HG03520 (cell line): Measurements from ENCODE around the gene LAPTM5.
"Not testable (repeated sequence)": the region's sequence is repeated elsewhere in the genome, so short reads cannot be mapped to it uniquely, and the experiment has no call there.

Source experiments
- ATAC-seq: cut with Tn5 transposase; IDR thresholded peaks from one replicate; pipeline ENCODE4 v1.9.1; 2021; ENCODE audit warnings: mild to moderate bottlenecking, moderate library complexity; ENCODE audit not compliant: unreplicated experiment

The LAPTM5 gene

GRCh38 chr1:30757352-30758120, at the start of gene LAPTM5:
TSS of gene LAPTM5 (minus strand) at chr1:30757774. CDS start at chr1:30757745, 29 bp downstream.
- no peak for ATAC-seq

GRCh38 chr1:30806381-30807317, 49.1 kb upstream of the LAPTM5 start:
- ATAC-seq, result no peak

- no peak for ATAC-seq
Observed at GRCh38 chr1:30805304-30806003, 47.9 kb upstream of the LAPTM5 start.

- no peak for ATAC-seq
Observed at GRCh38 chr1:30804822-30805221, 47.2 kb upstream of the LAPTM5 start.

GRCh38 chr1:30804352-30804751, 46.8 kb upstream of the LAPTM5 start:
- no peak for ATAC-seq

GRCh38 chr1:30803562-30803961, 46.0 kb upstream of the LAPTM5 start:
- ATAC-seq, result no peak

GRCh38 chr1:30801771-30802198, 44.2 kb upstream of the LAPTM5 start:
- ATAC-seq, result no peak

GRCh38 chr1:30799233-30799511, 41.6 kb upstream of the LAPTM5 start:
- no peak for ATAC-seq

- ATAC-seq, result no peak
Observed at GRCh38 chr1:30798389-30799232, 41.0 kb upstream of the LAPTM5 start.

- ATAC-seq, result no peak
Observed at GRCh38 chr1:30795026-30795425, 37.5 kb upstream of the LAPTM5 start.

- ATAC-seq, result no peak
Observed at GRCh38 chr1:30794260-30794659, 36.7 kb upstream of the LAPTM5 start.

- ATAC-seq, result no peak
Observed at GRCh38 chr1:30793209-30793608, 35.6 kb upstream of the LAPTM5 start.

- ATAC-seq, result no peak
Observed at GRCh38 chr1:30791868-30792267, 34.3 kb upstream of the LAPTM5 start.

- no peak for ATAC-seq
Observed at GRCh38 chr1:30790850-30791778, 33.5 kb upstream of the LAPTM5 start.

- not testable (repeated sequence) for ATAC-seq
Observed at GRCh38 chr1:30790256-30790525, 32.6 kb upstream of the LAPTM5 start.

GRCh38 chr1:30789388-30790255, 32.0 kb upstream of the LAPTM5 start:
- no peak for ATAC-seq

- ATAC-seq, result no peak
Observed at GRCh38 chr1:30788580-30789387, 31.2 kb upstream of the LAPTM5 start.
